ENCODE results near the gene CYB5D1.

DNA sequence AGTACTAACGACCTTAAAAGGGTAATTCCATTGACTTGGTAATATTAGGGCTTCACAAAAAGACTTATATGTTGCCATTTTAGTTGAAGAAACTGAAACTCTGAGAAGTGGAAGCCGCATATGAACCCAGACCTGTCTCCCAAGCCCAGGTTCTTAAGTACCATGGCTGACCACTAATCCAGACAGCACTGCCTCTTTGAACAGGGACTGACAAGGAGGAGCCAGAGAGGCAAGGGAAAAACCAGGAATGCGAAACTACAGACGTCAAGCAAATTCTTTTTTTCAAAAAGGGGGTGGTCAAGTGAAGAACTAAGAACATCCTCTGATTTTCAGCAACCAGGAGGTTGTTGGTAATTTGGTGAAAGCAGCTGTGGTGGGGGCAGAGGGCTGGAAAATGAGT is 15.2 kb downstream of the CYB5D1 start:
- TF ChIP-seq, protein P1, sequence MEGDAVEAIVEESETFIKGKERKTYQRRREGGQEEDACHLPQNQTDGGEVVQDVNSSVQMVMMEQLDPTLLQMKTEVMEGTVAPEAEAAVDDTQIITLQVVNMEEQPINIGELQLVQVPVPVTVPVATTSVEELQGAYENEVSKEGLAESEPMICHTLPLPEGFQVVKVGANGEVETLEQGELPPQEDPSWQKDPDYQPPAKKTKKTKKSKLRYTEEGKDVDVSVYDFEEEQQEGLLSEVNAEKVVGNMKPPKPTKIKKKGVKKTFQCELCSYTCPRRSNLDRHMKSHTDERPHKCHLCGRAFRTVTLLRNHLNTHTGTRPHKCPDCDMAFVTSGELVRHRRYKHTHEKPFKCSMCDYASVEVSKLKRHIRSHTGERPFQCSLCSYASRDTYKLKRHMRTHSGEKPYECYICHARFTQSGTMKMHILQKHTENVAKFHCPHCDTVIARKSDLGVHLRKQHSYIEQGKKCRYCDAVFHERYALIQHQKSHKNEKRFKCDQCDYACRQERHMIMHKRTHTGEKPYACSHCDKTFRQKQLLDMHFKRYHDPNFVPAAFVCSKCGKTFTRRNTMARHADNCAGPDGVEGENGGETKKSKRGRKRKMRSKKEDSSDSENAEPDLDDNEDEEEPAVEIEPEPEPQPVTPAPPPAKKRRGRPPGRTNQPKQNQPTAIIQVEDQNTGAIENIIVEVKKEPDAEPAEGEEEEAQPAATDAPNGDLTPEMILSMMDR (IDR thresholded peaks at IDR 0.05): no peak
- TF ChIP-seq POLR2A (IDR thresholded peaks at IDR 0.05) (no peak), EP300 (IDR thresholded peaks at IDR 0.05) (no peak)

Data from gastroesophageal sphincter (tissue), 3 donors.